Measurements from ENCODE around the gene EFCAB12.

DNA sequence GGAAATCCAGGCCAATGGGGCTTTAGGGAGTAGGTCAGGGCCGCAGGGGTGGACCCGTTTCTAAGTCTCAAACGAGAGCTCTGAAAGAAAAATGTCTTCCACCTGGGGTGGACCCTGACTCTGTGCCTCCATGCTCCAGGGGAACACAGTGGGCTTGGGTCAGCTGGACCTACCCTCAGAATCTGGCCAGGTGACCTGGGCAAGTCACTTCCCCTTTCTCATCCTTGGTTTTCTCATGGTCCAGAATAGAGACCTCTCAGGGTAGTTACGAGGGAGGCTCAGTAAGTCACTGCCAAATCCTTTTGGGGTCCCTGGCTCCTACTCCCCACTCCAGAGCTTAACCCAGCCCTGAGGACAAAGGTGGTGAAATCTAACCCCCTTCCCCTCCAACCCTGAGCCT, 25.8 kb downstream of the EFCAB12 start:
- TF ChIP-seq, protein P1, sequence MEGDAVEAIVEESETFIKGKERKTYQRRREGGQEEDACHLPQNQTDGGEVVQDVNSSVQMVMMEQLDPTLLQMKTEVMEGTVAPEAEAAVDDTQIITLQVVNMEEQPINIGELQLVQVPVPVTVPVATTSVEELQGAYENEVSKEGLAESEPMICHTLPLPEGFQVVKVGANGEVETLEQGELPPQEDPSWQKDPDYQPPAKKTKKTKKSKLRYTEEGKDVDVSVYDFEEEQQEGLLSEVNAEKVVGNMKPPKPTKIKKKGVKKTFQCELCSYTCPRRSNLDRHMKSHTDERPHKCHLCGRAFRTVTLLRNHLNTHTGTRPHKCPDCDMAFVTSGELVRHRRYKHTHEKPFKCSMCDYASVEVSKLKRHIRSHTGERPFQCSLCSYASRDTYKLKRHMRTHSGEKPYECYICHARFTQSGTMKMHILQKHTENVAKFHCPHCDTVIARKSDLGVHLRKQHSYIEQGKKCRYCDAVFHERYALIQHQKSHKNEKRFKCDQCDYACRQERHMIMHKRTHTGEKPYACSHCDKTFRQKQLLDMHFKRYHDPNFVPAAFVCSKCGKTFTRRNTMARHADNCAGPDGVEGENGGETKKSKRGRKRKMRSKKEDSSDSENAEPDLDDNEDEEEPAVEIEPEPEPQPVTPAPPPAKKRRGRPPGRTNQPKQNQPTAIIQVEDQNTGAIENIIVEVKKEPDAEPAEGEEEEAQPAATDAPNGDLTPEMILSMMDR (IDR thresholded peaks at IDR 0.05; ENCODE audit: low read length), result no peak
- no peak for TF ChIP-seq EZH2 (IDR thresholded peaks at IDR 0.05; ENCODE audit: borderline replicate concordance, low read length)
